Sigmoid colon (tissue), 7 donors: Measurements from ENCODE around the gene MAP3K2. TPM values are rescaled to one million over a fixed set of nuclear protein-coding genes. Genes with fewer than 3 reads are reported as not detected.
"Not testable (repeated sequence)": the region's sequence is repeated elsewhere in the genome, so short reads cannot be mapped to it uniquely, and the experiment has no call there.

Experiments
- DNase-seq: peaks from one replicate; pipeline ENCODE4 v3.0.0-alpha.2; 2019
- H3K27ac ChIP-seq, 4 donors: fragments of 200-600 bp; sonication (generic); one replicate each; pipeline ENCODE4 v1.5.1; 2016 to 2019; ENCODE audit warnings: mild to moderate bottlenecking in 1 of 4
- H3K27me3 ChIP-seq, 3 donors: fragments of 200-600 bp; sonication (generic); one replicate each; pipeline ENCODE4 v1.5.1; 2019; ENCODE audit warnings: mild to moderate bottlenecking in 1 of 3
- H3K36me3 ChIP-seq, 4 donors: fragments of 200-600 bp; sonication (generic); one replicate each; pipeline ENCODE4 v1.5.1; 2016 to 2019
- H3K4me1 ChIP-seq, 4 donors: fragments of 200-600 bp; sonication (generic); one replicate each; pipeline ENCODE4 v1.5.1; 2017 to 2019
- H3K4me3 ChIP-seq, 4 donors: fragments of 200-600 bp; sonication (generic); one replicate each; pipeline ENCODE4 v1.5.1; 2017 to 2019; ENCODE audit warnings: mild to moderate bottlenecking in 2 of 4, moderate library complexity in 1 of 4
- H3K9me3 ChIP-seq, 4 donors: fragments of 200-600 bp in 3 of 4; sonication (generic) in 3 of 4; one replicate each; pipeline versions ENCODE4 v1.5.1 to v1.6.1; 2013 to 2019
- EP300 ChIP-seq, 4 donors: sonication (generic); formaldehyde crosslinking; IDR thresholded peaks; one replicate each; pipeline ENCODE4 v1.6.1; 2017; ENCODE audit warnings: antibody characterized with exemption in 4 of 4
- POLR2A ChIP-seq, 2 donors: fragments of 450-650 bp; IDR thresholded peaks; one replicate each; pipeline ENCODE4 v1.6.1; 2016; ENCODE audit warnings: antibody characterized with exemption in 2 of 2, mild to moderate bottlenecking in 2 of 2, moderate library complexity in 2 of 2
- POLR2AphosphoS5 ChIP-seq, 4 donors: sonication (generic); formaldehyde crosslinking; IDR thresholded peaks; one replicate each; pipeline ENCODE4 v1.6.1; 2017; ENCODE audit warnings: antibody characterized with exemption in 4 of 4
- WGBS, 2 donors: extraction: QIAGEN DNeasy Blood & Tissue Kit; methylation state at CpG; one replicate each; pipeline ENCODE4 v1.1.7; 2013; 5-methylcytosine and 5-hydroxymethylcytosine counted together
- intact Hi-C: fragments of 100-400 bp; cut with DNase I; formaldehyde crosslinking; loops from one replicate; pipeline ENCODE4 v1.15.1; 2023
- polyA plus RNA-seq, 3 donors: library from polyadenylated mRNA; stranded (reverse); fragments of 200-250 nt; gene quantifications; one replicate each; pipeline ENCODE4 v1.2.3, GENCODE V29; 2013
- total RNA-seq, 4 donors: library from RNA; depleted of rRNA; stranded (reverse); fragments of >200 nt; gene quantifications; one replicate each; pipeline ENCODE4 v1.1.0, GENCODE V29; 2016
- TF ChIP-seq, protein P1 (sequence below), 4 experiments: fragments of 450-650 bp in 3 of 4; fragments of 200-600 bp in 1 of 4; IDR thresholded peaks; one replicate each; pipeline ENCODE4 v1.5.1; 2016 to 2019; ENCODE audit warnings: antibody characterized with exemption in 4 of 4, mild to moderate bottlenecking in 3 of 4, moderate library complexity in 2 of 4
- donor health status: healthy with polysubstance abuse.
- donor health status: Bipolar disorder and iron deficiency.
- donor health status: healthy.

The MAP3K2 gene
- total and polyA plus RNA-seq, 7 donors, result 9.0 to 52.2 (median 39.9) TPM

DNA sequence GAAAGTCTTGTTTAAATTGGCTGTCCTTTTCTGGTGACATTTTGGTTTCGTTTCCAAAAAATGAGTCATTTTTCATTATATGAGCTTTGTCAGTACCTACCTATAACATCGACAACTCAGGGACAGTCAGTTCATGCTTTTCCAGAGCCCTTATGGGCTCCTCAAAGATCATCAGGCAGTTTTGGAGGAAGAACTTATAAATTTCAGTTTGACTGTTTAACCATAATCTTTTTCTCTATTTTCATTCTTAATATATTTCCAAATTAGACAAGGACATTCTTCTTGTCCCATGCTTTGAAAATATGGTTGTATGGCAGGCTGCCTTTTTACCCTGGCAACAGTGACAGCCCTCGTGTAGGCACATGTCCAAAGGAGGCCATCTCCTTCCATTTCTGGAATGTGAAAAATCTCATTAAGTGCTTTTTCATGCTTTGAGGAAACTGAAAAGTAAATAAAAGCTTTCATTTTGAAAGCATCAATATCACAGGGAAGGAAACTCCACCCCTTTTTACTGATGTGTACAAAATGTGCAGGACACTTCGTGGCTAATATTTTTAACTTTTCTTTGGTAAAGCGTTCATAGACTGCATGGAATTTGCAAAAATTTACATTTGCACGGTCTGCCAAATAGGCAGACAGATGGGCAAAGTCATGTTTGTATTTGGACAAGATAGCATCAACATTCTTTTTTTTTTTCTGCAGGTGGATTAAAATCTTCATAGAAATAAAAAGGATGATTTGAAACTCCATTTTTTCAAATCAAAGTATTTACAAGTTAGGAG, 23.3 kb upstream of the MAP3K2 start:
- Histone ChIP-seq H3K27ac (peak overlapping the region; percentile 43 to 74 (median 61)), H3K4me3 (no peak overlapping the region), H3K27me3 (peaks cover 0 to 9% (median 6%) of the 10 kb centered on the region in 3 donors), H3K36me3 (no peaks in the 10 kb centered on the region), H3K4me1 (peaks cover 0 to 39% (median 28%) of the 10 kb centered on the region in 4 donors), H3K9me3 (no peaks in the 10 kb centered on the region)
- TF ChIP-seq EP300 (IDR thresholded peaks at IDR 0.05), result no peak
- TF ChIP-seq, protein P1, sequence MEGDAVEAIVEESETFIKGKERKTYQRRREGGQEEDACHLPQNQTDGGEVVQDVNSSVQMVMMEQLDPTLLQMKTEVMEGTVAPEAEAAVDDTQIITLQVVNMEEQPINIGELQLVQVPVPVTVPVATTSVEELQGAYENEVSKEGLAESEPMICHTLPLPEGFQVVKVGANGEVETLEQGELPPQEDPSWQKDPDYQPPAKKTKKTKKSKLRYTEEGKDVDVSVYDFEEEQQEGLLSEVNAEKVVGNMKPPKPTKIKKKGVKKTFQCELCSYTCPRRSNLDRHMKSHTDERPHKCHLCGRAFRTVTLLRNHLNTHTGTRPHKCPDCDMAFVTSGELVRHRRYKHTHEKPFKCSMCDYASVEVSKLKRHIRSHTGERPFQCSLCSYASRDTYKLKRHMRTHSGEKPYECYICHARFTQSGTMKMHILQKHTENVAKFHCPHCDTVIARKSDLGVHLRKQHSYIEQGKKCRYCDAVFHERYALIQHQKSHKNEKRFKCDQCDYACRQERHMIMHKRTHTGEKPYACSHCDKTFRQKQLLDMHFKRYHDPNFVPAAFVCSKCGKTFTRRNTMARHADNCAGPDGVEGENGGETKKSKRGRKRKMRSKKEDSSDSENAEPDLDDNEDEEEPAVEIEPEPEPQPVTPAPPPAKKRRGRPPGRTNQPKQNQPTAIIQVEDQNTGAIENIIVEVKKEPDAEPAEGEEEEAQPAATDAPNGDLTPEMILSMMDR (IDR thresholded peaks at IDR 0.05), result no peak
- no peak for TF ChIP-seq POLR2A (IDR thresholded peaks at IDR 0.05)
- no peak for TF ChIP-seq POLR2AphosphoS5 (IDR thresholded peaks at IDR 0.05)
- DNase-seq, result no peak
- 24 to 29% methylated on average over 6 of the region's 6 CpGs for WGBS, 2 donors
- intact Hi-C loops, result no loop called here

DNA sequence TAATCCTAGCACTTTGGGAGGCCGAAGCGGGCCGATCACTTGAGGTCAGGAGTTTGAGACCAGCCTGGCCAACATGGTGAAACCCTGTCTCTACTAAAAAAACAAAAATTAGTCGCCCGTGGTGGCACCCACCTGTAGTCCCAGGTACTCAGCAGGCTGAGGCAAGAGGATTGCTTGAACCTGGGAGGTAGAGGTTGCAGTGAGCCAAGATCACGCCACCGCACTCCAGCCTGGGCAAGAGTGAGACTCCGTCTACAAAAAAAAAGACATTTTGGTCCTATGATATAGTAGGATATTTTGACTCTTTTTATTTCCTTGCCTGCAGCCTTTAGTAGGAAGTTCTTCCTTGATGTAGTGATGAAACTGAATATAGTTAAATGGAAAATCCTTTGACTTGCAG, 21.9 kb upstream of the MAP3K2 start:
- H3K36me3 ChIP-seq, H3K27me3 ChIP-seq, DNase-seq, H3K9me3 ChIP-seq, H3K4me3 ChIP-seq: not testable (repeated sequence)
- Histone ChIP-seq H3K27ac (peak overlapping the region in 1 of 4 donors; percentile 74), H3K4me1 (peaks cover 0 to 33% (median 25%) of the 10 kb centered on the region in 4 donors)
- intact Hi-C loops, result loop anchor here (5.0 to 10.0 kb wide), 2 partner anchors 118 to 345 kb away; partner anchors contain the start of gene IWS1
- WGBS, 2 donors, result 96 to 97% methylated on average over 8 of the region's 8 CpGs

DNA sequence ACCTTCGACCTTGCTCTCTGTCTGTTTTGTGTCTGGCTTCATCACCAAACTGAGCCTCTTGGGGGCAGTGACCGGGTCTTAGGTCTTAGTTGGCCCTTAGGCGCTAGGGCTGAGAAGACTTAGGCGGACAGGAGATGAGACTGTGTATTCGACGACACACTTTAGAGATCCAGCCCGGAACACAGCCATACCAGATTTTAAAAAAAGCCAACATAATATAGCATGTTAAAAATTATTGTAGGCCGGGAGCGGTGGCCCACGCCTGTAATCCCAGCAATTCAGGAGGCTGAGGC, 21.0 kb upstream of the MAP3K2 start:
- Histone ChIP-seq H3K27me3 (no peaks in the 10 kb centered on the region), H3K27ac (peak overlapping the region; percentile 87 to 93 (median 90)), H3K4me1 (peaks cover 0 to 33% (median 25%) of the 10 kb centered on the region in 4 donors), H3K9me3 (no peaks in the 10 kb centered on the region), H3K36me3 (no peaks in the 10 kb centered on the region), H3K4me3 (peak overlapping the region in 3 of 4 donors; percentile 53 to 63 (median 61))
- TF ChIP-seq, protein P1 (IDR thresholded peaks at IDR 0.05), result no peak
- TF ChIP-seq POLR2AphosphoS5 (IDR thresholded peaks at IDR 0.05) (no peak), POLR2A (IDR thresholded peaks at IDR 0.05) (no peak), EP300 (IDR thresholded peaks at IDR 0.05) (no peak)
- DNase-seq, result no peak
- intact Hi-C loops, result loop anchor here (1.0 to 10.0 kb wide), 4 partner anchors 21 to 344 kb away; partner anchors contain the start of genes IWS1 and MAP3K2
- 59 to 81% methylated on average over 10 of the region's 10 CpGs for WGBS, 2 donors

DNA sequence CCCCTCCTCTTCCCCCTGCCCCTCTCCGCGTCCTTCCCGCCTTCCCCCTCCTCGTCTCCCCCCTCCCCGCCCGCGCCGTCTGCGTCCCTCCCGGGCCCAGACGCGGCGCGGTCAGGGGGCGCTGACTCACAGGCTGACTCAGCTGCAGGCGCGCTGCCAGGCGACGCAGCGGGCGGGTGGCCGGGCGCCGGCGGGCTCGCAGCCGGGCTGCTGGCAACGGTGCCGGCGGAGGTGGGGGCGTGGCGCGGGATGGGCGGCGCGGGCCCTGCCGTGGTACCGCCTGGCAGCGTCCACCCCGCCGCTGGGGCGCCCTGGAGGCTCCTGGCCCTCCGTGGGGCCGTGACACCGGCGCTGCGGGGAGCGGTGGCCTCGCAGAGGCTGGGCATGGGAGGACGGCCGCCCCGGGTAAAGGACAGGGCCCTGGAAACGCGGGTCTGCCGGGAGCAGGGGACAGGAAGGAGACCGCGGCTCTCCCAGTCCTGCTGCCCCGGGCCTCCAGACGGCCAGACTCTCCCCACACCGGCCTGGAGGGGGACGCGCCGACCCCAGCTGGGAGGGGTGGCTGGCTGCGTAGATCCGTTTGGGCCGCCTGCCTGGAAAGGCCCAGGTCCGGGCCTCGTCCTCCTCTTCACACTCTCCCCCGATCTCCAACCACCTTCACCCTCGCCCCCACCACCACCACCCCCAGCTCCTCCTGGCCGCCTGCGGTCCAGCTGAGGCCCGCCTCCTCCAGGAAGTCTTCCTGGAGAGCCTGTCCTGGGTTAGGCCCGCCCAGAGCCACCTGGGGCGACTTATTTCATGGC, 20.4 kb upstream of the MAP3K2 start:
- DNase-seq, result peak; percentile 96
- no peaks in the 10 kb centered on the region for H3K27me3 ChIP-seq
- intact Hi-C loops, result loop anchor here (1.0 to 10.0 kb wide), 4 partner anchors 21 to 343 kb away; partner anchors contain the start of genes IWS1 and MAP3K2
- TF ChIP-seq POLR2AphosphoS5 (IDR thresholded peaks at IDR 0.05) (peak; percentile 51 to 82 (median 71)), POLR2A (IDR thresholded peaks at IDR 0.05) (no peak), EP300 (IDR thresholded peaks at IDR 0.05) (peak in 2 of 4 donors; percentile 21 to 71)
- peak overlapping the region; percentile 38 to 63 (median 57) for H3K4me3 ChIP-seq
- peak overlapping the region; percentile 87 to 93 (median 90) for H3K27ac ChIP-seq
- H3K4me1 ChIP-seq, result peaks cover 0 to 33% (median 25%) of the 10 kb centered on the region in 4 donors
- no peaks in the 10 kb centered on the region for H3K9me3 ChIP-seq
- 2 to 8% methylated on average over 75 of the region's 75 CpGs for WGBS, 2 donors
- no peaks in the 10 kb centered on the region for H3K36me3 ChIP-seq

DNA sequence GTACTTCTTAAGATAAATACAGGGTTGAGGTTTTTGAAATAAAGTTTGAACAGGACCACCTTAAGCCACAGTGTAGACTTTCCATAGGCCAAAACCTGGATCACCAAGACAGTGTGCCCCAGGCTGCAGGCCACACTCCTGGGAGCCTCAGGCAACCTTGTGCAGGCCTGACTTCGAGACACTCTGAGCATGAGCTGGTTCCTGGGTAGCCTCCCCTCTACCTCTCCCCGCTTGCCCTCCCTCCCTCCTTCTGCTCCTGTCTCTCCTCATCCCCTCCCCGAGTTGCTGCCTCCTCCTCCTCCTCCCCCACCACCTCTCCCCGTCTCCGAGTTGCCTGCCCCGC, 19.9 kb upstream of the MAP3K2 start:
- Histone ChIP-seq H3K27ac (peak overlapping the region; percentile 87 to 93 (median 90)), H3K9me3 (no peaks in the 10 kb centered on the region), H3K36me3 (no peaks in the 10 kb centered on the region), H3K4me3 (peak overlapping the region; percentile 6 to 63 (median 57)), H3K4me1 (peaks cover 0 to 33% (median 25%) of the 10 kb centered on the region in 4 donors), H3K27me3 (no peaks in the 10 kb centered on the region)
- TF ChIP-seq POLR2AphosphoS5 (IDR thresholded peaks at IDR 0.05) (no peak), POLR2A (IDR thresholded peaks at IDR 0.05) (no peak), EP300 (IDR thresholded peaks at IDR 0.05) (no peak)
- TF ChIP-seq, protein P1 (IDR thresholded peaks at IDR 0.05), result no peak
- WGBS, 2 donors, result 5 to 6% methylated on average over 6 of the region's 6 CpGs
- no peak for DNase-seq
- intact Hi-C loops, result loop anchor here (1.0 to 10.0 kb wide), 4 partner anchors 20 to 343 kb away; partner anchors contain the start of genes IWS1 and MAP3K2
